Kidney (tissue), 22 donors: ENCODE measurements around the gene FAM117B. TPM values are rescaled to one million over a fixed set of nuclear protein-coding genes. Genes with fewer than 3 reads are reported as not detected.

Experiments used
- DNase-seq, 5 donors: peaks; one replicate each; pipeline ENCODE4 v3.0.0-alpha.2; 2013 to 2020
- FAIRE-seq: peaks from 2 replicates; lab custom pipeline; 2012; peaks lifted over from hg19 to GRCh38; lab: Jason Lieb, UNC
- H3K27ac ChIP-seq, 2 donors: one replicate each; pipeline ENCODE4 v1.7.0; 2013; ENCODE audit warnings: low read depth in 2 of 2, low read length in 2 of 2, inconsistent platforms in 1 of 2
- H3K27me3 ChIP-seq: one replicate; pipeline ENCODE4 v1.7.1; 2013; ENCODE audit warnings: low read length, inconsistent platforms; ENCODE audit not compliant: control insufficient read depth, insufficient read depth
- H3K36me3 ChIP-seq, 3 donors: one replicate each; pipeline versions ENCODE4 v1.7.0 to v1.7.1; 2013; ENCODE audit warnings: low read length in 3 of 3, control low read depth in 1 of 3, inconsistent platforms in 1 of 3; ENCODE audit not compliant: insufficient read depth in 3 of 3, control insufficient read depth in 2 of 3
- H3K4me1 ChIP-seq, 3 donors: one replicate each; pipeline versions ENCODE4 v1.7.0 to v1.7.1; 2013; ENCODE audit warnings: low read length in 3 of 3, inconsistent platforms in 1 of 3, low read depth in 1 of 3; ENCODE audit not compliant: control insufficient read depth in 2 of 3, insufficient read depth in 2 of 3
- H3K4me3 ChIP-seq, 3 donors: one replicate each; pipeline versions ENCODE4 v1.7.0 to v1.8.1; 2013; ENCODE audit warnings: low read length in 3 of 3, control low read depth in 1 of 3, inconsistent platforms in 1 of 3
- H3K9ac ChIP-seq, 3 donors: one replicate each; pipeline versions ENCODE4 v1.7.0 to v1.7.1; 2013; ENCODE audit warnings: low read length in 3 of 3, control low read depth in 1 of 3, inconsistent platforms in 1 of 3
- H3K9me3 ChIP-seq, 3 donors: one replicate each; pipeline versions ENCODE4 v1.7.0 to v1.7.1; 2013; ENCODE audit warnings: low read length in 3 of 3, control low read depth in 1 of 3, inconsistent platforms in 1 of 3; ENCODE audit not compliant: control insufficient read depth in 2 of 3, insufficient read depth in 1 of 3
- intact Hi-C: fragments of 100-400 bp; cut with DNase I; formaldehyde crosslinking; loops from one replicate; pipeline ENCODE4 v1.11.1; 2022
- long read RNA-seq, 10 donors: library from polyadenylated mRNA in 1 of 10; unstranded in 1 of 10; transcript quantifications; one replicate each; pipeline ENCODE4 v2.0.0 and lab custom pipeline, GENCODE V29; 2021 to 2026
- polyA plus RNA-seq: library from polyadenylated mRNA; stranded (reverse); fragments of 350-450 nt; fragmentation: Illumina TruSeq; extraction: RNeasy Lipid Tissue Mini Kit (QIAGEN cat#74804); gene quantifications from one replicate; pipeline ENCODE4 v1.2.3, GENCODE V29; 2014; ENCODE audit warnings: low read depth, low replicate concordance; ENCODE audit not compliant: insufficient read depth
- total RNA-seq: library from RNA; stranded (reverse); fragmentation: NEBNext Ultra II Directional; extraction: Animal tissue kit (Norgen Biotek cat#: 25700); gene quantifications from one replicate; pipeline ENCODE4 v1.2.1, GENCODE V29; 2021
- TF ChIP-seq, protein P1 (sequence below): IDR thresholded peaks from 3 replicates; pipeline ENCODE4 v1.5.1; 2012; ENCODE audit warnings: mild to moderate bottlenecking, moderate library complexity, borderline replicate concordance; ENCODE audit not compliant: insufficient read depth; ENCODE audit errors: extremely low read depth
- donor health status: control.
- donor health status: control.
- donor health status: control.
- donor health status: control.
- donor health status: control.
- donor health status: DM: yes; HTN: yes; CAD: no.
- donor health status: Normal renal cell carcinoma (clear cell type).

The FAM117B gene
- total RNA-seq: 14.8 TPM
- 4.1 TPM for polyA plus RNA-seq
- long read RNA-seq, donor 1, full-length matches to known transcripts: 2 of 2 reads
- long read RNA-seq, donor 1, partial matches to known transcripts: 0 of 2 reads
- long read RNA-seq, donor 1, other reads (novel, unspliced or antisense): 0 of 2 reads
- long read RNA-seq, donor 2, full-length matches to known transcripts: 3 of 3 reads
- long read RNA-seq, donor 2, partial matches to known transcripts: 0 of 3 reads
- long read RNA-seq, donor 2, other reads (novel, unspliced or antisense): 0 of 3 reads
- long read RNA-seq, donor 3, full-length matches to known transcripts: 2 of 31 reads
- long read RNA-seq, donor 3, partial matches to known transcripts: 29 of 31 reads
- long read RNA-seq, donor 3, other reads (novel, unspliced or antisense): 0 of 31 reads
- long read RNA-seq, donor 4, full-length matches to known transcripts: 1 of 32 reads
- long read RNA-seq, donor 4, partial matches to known transcripts: 31 of 32 reads
- long read RNA-seq, donor 4, other reads (novel, unspliced or antisense): 0 of 32 reads
- long read RNA-seq, donor 5: 0 reads
- long read RNA-seq, donor 6, full-length matches to known transcripts: 1 of 1 reads
- long read RNA-seq, donor 6, partial matches to known transcripts: 0 of 1 reads
- long read RNA-seq, donor 6, other reads (novel, unspliced or antisense): 0 of 1 reads
- long read RNA-seq, donor 7, partial matches to known transcripts: 3 of 4 reads
- long read RNA-seq, donor 7, other reads (novel, unspliced or antisense): 1 of 4 reads
- long read RNA-seq, donor 8, full-length matches to known transcripts: 2 of 2 reads
- long read RNA-seq, donor 8, partial matches to known transcripts: 0 of 2 reads
- long read RNA-seq, donor 8, other reads (novel, unspliced or antisense): 0 of 2 reads
- long read RNA-seq, donor 9: 0 reads
- long read RNA-seq, donor 10: 0 reads

DNA sequence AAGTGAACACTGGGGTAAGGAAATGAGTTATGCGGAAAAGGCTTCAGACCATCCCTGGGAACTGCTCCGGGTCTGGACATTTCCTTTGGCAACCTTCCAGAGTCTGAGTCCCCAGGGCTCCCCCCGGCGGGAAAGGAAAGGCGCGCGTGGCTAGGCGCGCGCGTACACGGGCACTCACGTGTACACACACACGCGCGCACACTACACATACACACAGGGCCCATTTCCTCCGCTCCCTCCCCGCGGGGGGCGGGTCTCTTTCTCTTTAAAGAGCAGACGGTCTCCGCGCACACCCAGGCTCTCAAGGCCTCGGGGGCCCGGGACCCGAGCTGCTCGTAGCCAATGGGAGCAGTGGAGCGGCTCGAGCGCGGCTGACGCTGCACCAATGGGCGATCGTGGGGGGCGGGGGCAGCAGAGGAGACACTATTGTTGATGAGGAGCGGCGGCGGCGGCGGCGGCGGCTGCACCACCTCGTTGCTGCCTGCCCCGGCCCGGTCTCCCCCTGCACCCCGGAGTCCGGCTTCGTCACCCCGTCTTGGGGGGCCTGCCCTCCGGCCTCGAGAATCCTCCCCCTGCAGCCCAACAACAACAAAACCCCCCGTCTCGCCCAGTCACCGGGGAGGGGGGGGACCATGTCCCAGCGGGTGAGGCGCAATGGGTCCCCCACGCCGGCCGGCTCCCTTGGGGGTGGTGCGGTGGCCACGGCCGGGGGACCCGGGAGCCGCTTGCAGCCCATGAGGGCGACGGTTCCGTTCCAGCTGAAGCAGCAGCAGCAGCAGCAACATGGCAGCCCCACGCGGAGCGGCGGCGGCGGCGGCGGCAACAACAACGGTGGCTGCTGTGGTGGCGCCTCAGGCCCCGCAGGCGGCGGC lies at the start of gene FAM117B:
Gene FAM117B (plus strand): TSS at position 414 of the 872 bp plus-strand sequence. CDS start 219 bp downstream, at position 633.
- intact Hi-C loops: no loop called here
- FAIRE-seq (peak; percentile 78), DNase-seq (peak; percentile 98 to 100 (median 99))
- Histone ChIP-seq H3K36me3 (no peaks in the 10 kb centered on the region), H3K4me1 (peaks cover 0 to 5% (median 3%) of the 10 kb centered on the region in 3 donors), H3K4me3 (peak within 1 kb of the TSS; percentile 49 to 89 (median 76)), H3K27ac (peak within 1 kb of the TSS; percentile 89 to 92), H3K9me3 (no peaks in the 10 kb centered on the region), H3K27me3 (no peaks in the 10 kb centered on the region), H3K9ac (peak within 1 kb of the TSS; percentile 58 to 65 (median 64))
- TF ChIP-seq, protein P1, sequence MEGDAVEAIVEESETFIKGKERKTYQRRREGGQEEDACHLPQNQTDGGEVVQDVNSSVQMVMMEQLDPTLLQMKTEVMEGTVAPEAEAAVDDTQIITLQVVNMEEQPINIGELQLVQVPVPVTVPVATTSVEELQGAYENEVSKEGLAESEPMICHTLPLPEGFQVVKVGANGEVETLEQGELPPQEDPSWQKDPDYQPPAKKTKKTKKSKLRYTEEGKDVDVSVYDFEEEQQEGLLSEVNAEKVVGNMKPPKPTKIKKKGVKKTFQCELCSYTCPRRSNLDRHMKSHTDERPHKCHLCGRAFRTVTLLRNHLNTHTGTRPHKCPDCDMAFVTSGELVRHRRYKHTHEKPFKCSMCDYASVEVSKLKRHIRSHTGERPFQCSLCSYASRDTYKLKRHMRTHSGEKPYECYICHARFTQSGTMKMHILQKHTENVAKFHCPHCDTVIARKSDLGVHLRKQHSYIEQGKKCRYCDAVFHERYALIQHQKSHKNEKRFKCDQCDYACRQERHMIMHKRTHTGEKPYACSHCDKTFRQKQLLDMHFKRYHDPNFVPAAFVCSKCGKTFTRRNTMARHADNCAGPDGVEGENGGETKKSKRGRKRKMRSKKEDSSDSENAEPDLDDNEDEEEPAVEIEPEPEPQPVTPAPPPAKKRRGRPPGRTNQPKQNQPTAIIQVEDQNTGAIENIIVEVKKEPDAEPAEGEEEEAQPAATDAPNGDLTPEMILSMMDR: no peak

DNA sequence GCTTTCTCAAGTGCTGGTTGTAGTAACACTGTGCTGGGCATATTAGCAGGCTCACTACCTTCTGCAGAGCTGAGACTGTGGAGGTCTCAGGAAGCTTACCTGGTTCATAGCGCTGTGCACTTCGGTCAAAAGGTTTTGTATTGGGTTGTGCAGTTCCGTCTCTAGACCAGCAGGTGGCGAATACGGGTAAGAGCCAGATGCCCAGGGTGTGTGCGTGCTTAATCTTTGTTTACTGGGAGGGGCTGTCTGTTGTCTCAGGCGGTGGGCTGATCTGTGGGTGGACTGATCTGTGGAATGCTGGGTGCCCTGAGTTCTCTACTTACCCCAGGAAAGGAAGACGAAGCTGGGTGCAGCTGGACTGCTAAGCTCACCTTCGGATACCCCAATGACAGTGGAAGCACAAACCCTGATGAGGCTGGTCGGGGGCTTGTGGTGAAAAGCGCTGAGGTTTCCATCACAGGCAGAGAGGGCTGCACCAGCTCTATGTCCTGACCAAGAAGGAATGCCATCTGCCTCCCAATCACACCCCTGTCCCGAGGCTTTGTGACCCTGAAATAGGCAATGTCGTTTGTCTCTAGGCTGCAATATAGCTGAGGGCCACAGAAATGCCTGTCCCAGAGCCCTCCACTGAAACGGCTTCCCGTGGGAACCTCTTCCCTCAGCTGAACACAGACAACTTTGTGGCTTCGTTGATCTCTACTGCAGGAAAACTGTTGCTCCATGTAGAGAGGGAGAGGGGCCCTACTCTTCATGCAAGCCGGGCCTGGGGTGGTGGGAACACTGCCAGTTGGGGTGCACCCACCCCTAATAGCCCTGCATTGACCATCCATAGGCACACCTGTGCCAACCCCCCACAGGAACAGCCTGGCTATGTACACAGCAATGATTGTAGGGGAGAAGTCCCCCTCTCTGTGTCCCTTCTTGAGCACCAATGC lies 45.9 kb upstream of the FAM117B start:
- TF ChIP-seq, protein P1: peak; percentile 95
- no peak overlapping the region for H3K9ac ChIP-seq
- H3K36me3 ChIP-seq: no peaks in the 10 kb centered on the region
- H3K27ac ChIP-seq: no peak overlapping the region
- H3K4me1 ChIP-seq: peaks cover 0 to 4% (median 0%) of the 10 kb centered on the region in 3 donors
- H3K27me3 ChIP-seq: no peaks in the 10 kb centered on the region
- no peaks in the 10 kb centered on the region for H3K9me3 ChIP-seq
- intact Hi-C loops: no loop called here
- FAIRE-seq: no peak
- DNase-seq: peak; percentile 73 to 90 (median 76)
- peak overlapping the region; percentile 8 to 45 (median 40) for H3K4me3 ChIP-seq

DNA sequence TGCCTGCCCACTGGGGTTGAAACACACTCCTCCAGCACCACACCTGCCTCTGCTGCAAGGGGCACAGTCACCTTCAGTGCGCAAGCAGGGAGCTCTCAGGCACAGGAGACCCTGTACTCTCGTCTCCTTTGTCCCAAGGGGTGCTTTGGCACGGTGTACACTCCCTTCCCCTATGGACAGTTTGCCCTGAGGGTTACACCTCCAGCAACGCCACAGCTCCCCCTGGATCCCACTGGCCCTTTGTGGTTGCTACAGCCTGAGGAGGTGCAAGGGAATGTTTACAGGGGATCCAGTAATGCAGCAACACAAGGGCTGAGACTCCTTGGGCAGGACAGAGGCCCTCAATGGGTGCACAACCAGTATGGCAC lies 45.2 kb upstream of the FAM117B start:
- peaks cover 0 to 4% (median 0%) of the 10 kb centered on the region in 3 donors for H3K4me1 ChIP-seq
- H3K27me3 ChIP-seq: no peaks in the 10 kb centered on the region
- intact Hi-C loops: no loop called here
- H3K9me3 ChIP-seq: no peaks in the 10 kb centered on the region
- H3K4me3 ChIP-seq: no peak overlapping the region
- TF ChIP-seq, protein P1: no peak
- DNase-seq: no peak
- H3K27ac ChIP-seq: no peak overlapping the region
- FAIRE-seq: no peak
- H3K36me3 ChIP-seq: no peaks in the 10 kb centered on the region
- H3K9ac ChIP-seq: no peak overlapping the region
